HCT116 (cell line): ENCODE measurements around the gene ACOT7. TPM values are rescaled to one million over a fixed set of nuclear protein-coding genes. Genes with fewer than 3 reads are reported as not detected.

Experiments
- ATAC-seq: fragments of 200-7000 bp; cut with Tn5 transposase; 2 replicates; pipeline ENCODE4 v1.9.1; 2020; ENCODE audit warnings: mild to moderate bottlenecking, moderate library complexity
- BruUV-seq: library from RNA; stranded (reverse); fragments of 400-500 nt; replicated peaks from 2 replicates; lab custom pipeline; 2021; lab: Mats Ljungman, UMichigan
- CTCF ChIA-PET: fragments of 300-600 bp; sonication (Branson Sonifier 250); formaldehyde crosslinking; loops from one replicate; lab custom pipeline; 2021; ENCODE audit warnings: antibody characterized with exemption; lab: Charles Lee
- POLR2A ChIA-PET: fragments of 300-600, 350-600 bp; sonication (Branson Sonifier 250); formaldehyde crosslinking; loops from one replicate; lab custom pipeline; 2021; ENCODE audit warnings: antibody characterized with exemption; lab: Charles Lee
- RAD21 ChIA-PET, 2 experiments: fragments of 300-600 bp; sonication (Branson Sonifier 250); formaldehyde crosslinking; loops; one replicate each; lab custom pipeline; 2023; ENCODE audit warnings: low total read pairs in 2 of 2; ENCODE audit not compliant: uncharacterized antibody in 2 of 2, unreplicated experiment in 2 of 2, low non-redundant PET in 1 of 2; lab: Charles Lee
- DNase-seq: peaks from one replicate; pipeline ENCODE4 v3.0.0-alpha.2; 2010; ENCODE audit warnings: low read depth, low spot score
- H2AFZ ChIP-seq: fragments of 200-600 bp; shearing (Covaris generic), sonication (generic); 2 replicates; pipeline ENCODE4 v1.6.1; 2017; ENCODE audit warnings: low read depth, mixed run types, mixed read lengths, antibody characterized with exemption, low read length; ENCODE audit not compliant: poor library complexity, severe bottlenecking
- H3K27ac ChIP-seq: 2 replicates; pipeline ENCODE4 v1.5.1; 2012; ENCODE audit warnings: low read depth, low read length
- H3K27me3 ChIP-seq: fragments of 200-600 bp; sonication (generic); 2 replicates; pipeline ENCODE4 v1.6.1; 2016; ENCODE audit warnings: mixed run types, low read length, mixed read lengths; ENCODE audit not compliant: insufficient read depth
- H3K36me3 ChIP-seq, 2 experiments: fragments of 200-500 bp in 1 of 2; fragments of 200-600 bp in 1 of 2; sonication (Bioruptor generic) in 1 of 2; sonication (generic) in 1 of 2; 2 replicates each; pipeline versions ENCODE4 v1.5.1 to v1.6.1; 2014 to 2016; ENCODE audit warnings: low read length in 2 of 2, inconsistent platforms in 1 of 2, mixed read lengths in 1 of 2, mixed run types in 1 of 2; ENCODE audit not compliant: insufficient read depth in 2 of 2, control insufficient read depth in 1 of 2
- H3K4me1 ChIP-seq, 2 experiments: fragments of 200-600 bp in 1 of 2; sonication (generic) in 1 of 2; 2 replicates each; pipeline versions ENCODE4 v1.5.1 to v1.6.1; 2012 to 2017; ENCODE audit warnings: low read length in 2 of 2, inconsistent platforms in 1 of 2, mild to moderate bottlenecking in 1 of 2, mixed read lengths in 1 of 2, mixed run types in 1 of 2, moderate library complexity in 1 of 2; ENCODE audit not compliant: insufficient read depth in 2 of 2, control insufficient read depth in 1 of 2
- H3K4me2 ChIP-seq: fragments of 200-600 bp; sonication (generic); 2 replicates; pipeline ENCODE4 v1.6.1; 2017; ENCODE audit warnings: mixed run types, low read length, mixed read lengths
- H3K4me3 ChIP-seq, 2 experiments: fragments of 200-600 bp in 1 of 2; sonication (generic) in 1 of 2; replicated peaks in 1 of 2; 2 replicates each; pipeline ENCODE4 v1.5.1; 2011 to 2016; ENCODE audit warnings: low read length in 2 of 2, control low read depth in 1 of 2, low read depth in 1 of 2, mild to moderate bottlenecking in 1 of 2, mixed read lengths in 1 of 2, mixed run types in 1 of 2
- H3K79me2 ChIP-seq: fragments of 200-600 bp; sonication (generic); 2 replicates; pipeline ENCODE4 v1.6.1; 2017; ENCODE audit warnings: mild to moderate bottlenecking, mixed run types, low read length, moderate library complexity, mixed read lengths; ENCODE audit not compliant: insufficient read depth
- H3K9ac ChIP-seq: fragments of 200-600 bp; sonication (generic); 2 replicates; pipeline ENCODE4 v1.6.1; 2016; ENCODE audit warnings: low read length, mixed read lengths
- H3K9me2 ChIP-seq: fragments of 200-600 bp; sonication (generic), shearing (Covaris generic); 2 replicates; pipeline ENCODE4 v1.6.1; 2017; ENCODE audit warnings: mixed run types, mild to moderate bottlenecking, moderate library complexity; ENCODE audit not compliant: insufficient read depth
- H3K9me3 ChIP-seq, 2 experiments: fragments of 200-500 bp in 1 of 2; fragments of 200-600 bp in 1 of 2; sonication (Bioruptor generic) in 1 of 2; sonication (generic) in 1 of 2; 2 replicates each; pipeline ENCODE4 v1.6.1; 2014 to 2017; ENCODE audit warnings: low read length in 2 of 2, mixed read lengths in 2 of 2, inconsistent platforms in 1 of 2, low read depth in 1 of 2, mild to moderate bottlenecking in 1 of 2, mixed run types in 1 of 2, moderate library complexity in 1 of 2; ENCODE audit not compliant: control insufficient read depth in 1 of 2, insufficient read depth in 1 of 2
- H4K20me1 ChIP-seq: fragments of 200-600 bp; sonication (generic), shearing (Covaris generic); 2 replicates; pipeline ENCODE4 v1.6.1; 2017; ENCODE audit warnings: mixed run types, mild to moderate bottlenecking, moderate library complexity; ENCODE audit not compliant: insufficient read depth
- EGR1 ChIP-seq: IDR thresholded peaks from 2 replicates; pipeline ENCODE4 v1.6.1; 2012; ENCODE audit warnings: low read depth
- JUND ChIP-seq: IDR thresholded peaks from 2 replicates; pipeline ENCODE4 v1.6.1; 2012
- RAD21 ChIP-seq: IDR thresholded peaks from 2 replicates; pipeline ENCODE4 v1.6.1; 2012; ENCODE audit warnings: low read depth, mild to moderate bottlenecking
- SP1 ChIP-seq: IDR thresholded peaks from 2 replicates; pipeline ENCODE4 v1.6.1; 2012; ENCODE audit warnings: low read depth
- YY1 ChIP-seq: IDR thresholded peaks from 2 replicates; pipeline ENCODE4 v1.6.1; 2011; ENCODE audit warnings: low read length, low read depth, moderate library complexity, mild to moderate bottlenecking; ENCODE audit not compliant: insufficient replicate concordance; ENCODE audit errors: extremely low read depth
- intact Hi-C: fragments of 100-400 bp; cut with micrococcal nuclease; formaldehyde crosslinking; loops from 2 replicates; pipeline ENCODE4 v1.10.0; 2022
- total RNA-seq: library from RNA; stranded (reverse); gene quantifications from one replicate; pipeline ENCODE4 v1.2.1, GENCODE V29; 2021; ENCODE audit not compliant: unreplicated experiment
- TF ChIP-seq, protein P1 (sequence below), 3 experiments: fragments of 200-600 bp in 1 of 3; sonication (generic) in 1 of 3; IDR thresholded peaks in 2 of 3; conservative IDR thresholded peaks in 1 of 3; 2 replicates each; pipeline ENCODE4 v1.5.1; 2012 to 2017; ENCODE audit warnings: low read depth in 2 of 3, low read length in 2 of 3, antibody characterized with exemption in 1 of 3, borderline replicate concordance in 1 of 3, control low read depth in 1 of 3, mild to moderate bottlenecking in 1 of 3, mixed read lengths in 1 of 3, mixed run types in 1 of 3, moderate library complexity in 1 of 3; ENCODE audit not compliant: insufficient read depth in 1 of 3
- TF ChIP-seq, protein P2 (sequence below): IDR thresholded peaks from 2 replicates; pipeline ENCODE4 v1.6.1; 2012

ACOT7 gene
- total RNA-seq, 1 experiment from 2014 or later: 162 TPM

DNA sequence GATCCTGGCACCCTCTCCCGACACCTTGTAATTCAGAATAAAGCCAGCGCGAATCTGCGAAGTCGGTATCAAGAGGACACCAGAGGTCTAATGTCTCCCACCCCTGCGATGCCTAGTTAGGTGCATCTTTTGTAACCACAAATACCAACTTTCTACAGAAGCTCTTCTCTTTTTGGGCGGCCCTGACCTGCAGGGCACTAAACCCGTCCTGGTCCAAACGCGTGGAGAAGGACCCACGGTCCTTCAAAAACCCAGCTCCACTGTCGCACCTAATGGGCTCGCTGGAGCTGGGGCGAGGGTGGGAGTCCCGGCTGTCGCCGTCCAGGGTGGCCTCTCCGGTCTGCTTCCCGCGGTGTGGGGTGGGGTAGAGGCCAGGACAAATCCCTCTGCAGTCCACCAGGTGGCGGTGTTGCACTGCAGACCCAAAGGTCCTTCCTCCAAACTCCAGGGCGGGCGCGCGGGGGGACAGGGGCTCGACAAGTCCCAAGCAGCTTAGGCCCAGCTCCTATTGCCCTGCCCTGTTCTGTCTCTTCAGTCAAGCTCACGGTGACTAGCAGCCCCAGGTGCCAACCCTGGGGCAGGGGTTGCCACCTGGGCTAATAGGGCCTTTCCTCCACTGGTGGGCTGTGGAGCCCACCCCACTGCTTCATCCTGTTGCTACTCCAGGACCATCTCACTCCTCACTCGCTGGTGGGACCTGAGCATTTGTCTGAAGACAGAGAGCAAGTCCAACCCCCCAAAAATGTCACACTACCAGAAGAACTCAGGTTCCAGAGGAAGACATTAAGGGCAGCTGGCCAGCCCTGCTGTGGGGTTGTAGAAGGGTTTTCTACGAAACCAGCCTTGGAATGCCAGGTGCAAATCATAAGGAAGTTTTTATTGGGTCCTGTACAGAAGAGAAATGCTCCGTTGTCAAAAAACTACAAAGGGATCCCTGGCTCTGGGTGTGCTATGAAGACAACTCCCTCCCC lies 146.8 kb downstream of the ACOT7 start:
- ATAC-seq: peak; percentile 52
- no peak overlapping the region for H3K9ac ChIP-seq
- H3K4me2 ChIP-seq: peak overlapping the region; percentile 90
- ChIA-PET RAD21 (interaction anchor here (0.6 to 2.8 kb wide), 8 partner anchors 97 to 232 kb away, joined by 3 to 10 read pairs (median 4); partner anchors contain the start of gene ACOT7 (in 1 of the 2)), CTCF (interaction anchor here (0.7 to 5.0 kb wide), 18 partner anchors 10 to 194 kb away, joined by 3 to 39 read pairs (median 5); partner anchors contain the start of genes ICMT and RNF207), POLR2A (no interaction called here)
- H3K4me1 ChIP-seq: peaks cover 19 to 46% of the 10 kb centered on the region in 2 experiments; a peak in 3 of 4 replicates
- H3K9me2 ChIP-seq: no peaks in the 10 kb centered on the region
- H3K4me3 ChIP-seq: peak overlapping the region; percentile 45 to 55
- no peaks in the 10 kb centered on the region for H3K36me3 ChIP-seq
- intact Hi-C loops: loop anchor here (1.0 to 5.0 kb wide), 5 partner anchors 97 to 961 kb away; no protein-coding TSS in a partner anchor
- no peaks in the 10 kb centered on the region for H3K27me3 ChIP-seq
- H2AFZ ChIP-seq: peak overlapping the region; percentile 22
- no TSS peak for BruUV-seq
- no peaks in the 10 kb centered on the region for H3K79me2 ChIP-seq
- H3K27ac ChIP-seq: no peak overlapping the region
- no peak for TF ChIP-seq EGR1
- TF ChIP-seq SP1: no peak
- TF ChIP-seq RAD21: peak; percentile 99
- TF ChIP-seq, protein P1, sequence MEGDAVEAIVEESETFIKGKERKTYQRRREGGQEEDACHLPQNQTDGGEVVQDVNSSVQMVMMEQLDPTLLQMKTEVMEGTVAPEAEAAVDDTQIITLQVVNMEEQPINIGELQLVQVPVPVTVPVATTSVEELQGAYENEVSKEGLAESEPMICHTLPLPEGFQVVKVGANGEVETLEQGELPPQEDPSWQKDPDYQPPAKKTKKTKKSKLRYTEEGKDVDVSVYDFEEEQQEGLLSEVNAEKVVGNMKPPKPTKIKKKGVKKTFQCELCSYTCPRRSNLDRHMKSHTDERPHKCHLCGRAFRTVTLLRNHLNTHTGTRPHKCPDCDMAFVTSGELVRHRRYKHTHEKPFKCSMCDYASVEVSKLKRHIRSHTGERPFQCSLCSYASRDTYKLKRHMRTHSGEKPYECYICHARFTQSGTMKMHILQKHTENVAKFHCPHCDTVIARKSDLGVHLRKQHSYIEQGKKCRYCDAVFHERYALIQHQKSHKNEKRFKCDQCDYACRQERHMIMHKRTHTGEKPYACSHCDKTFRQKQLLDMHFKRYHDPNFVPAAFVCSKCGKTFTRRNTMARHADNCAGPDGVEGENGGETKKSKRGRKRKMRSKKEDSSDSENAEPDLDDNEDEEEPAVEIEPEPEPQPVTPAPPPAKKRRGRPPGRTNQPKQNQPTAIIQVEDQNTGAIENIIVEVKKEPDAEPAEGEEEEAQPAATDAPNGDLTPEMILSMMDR (IDR thresholded peaks at IDR 0.05 in 2 of 3, conservative IDR thresholded peaks at IDR 0.05 in 1 of 3; ENCODE audit: borderline replicate concordance in 1 of 3, insufficient read depth in 1 of 3, low read depth in 2 of 3, low read length in 2 of 3): peak; percentile 87 to 94 (median 88)
- no peak for TF ChIP-seq JUND
- TF ChIP-seq, protein P2, sequence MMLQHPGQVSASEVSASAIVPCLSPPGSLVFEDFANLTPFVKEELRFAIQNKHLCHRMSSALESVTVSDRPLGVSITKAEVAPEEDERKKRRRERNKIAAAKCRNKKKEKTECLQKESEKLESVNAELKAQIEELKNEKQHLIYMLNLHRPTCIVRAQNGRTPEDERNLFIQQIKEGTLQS: no peak
- TF ChIP-seq YY1: peak; percentile 27
- H3K9me3 ChIP-seq: no peaks in the 10 kb centered on the region
- DNase-seq: peak; percentile 49
- H4K20me1 ChIP-seq: no peaks in the 10 kb centered on the region
